Hypothalamus (tissue), 51 donors: ENCODE results near the gene GH2.
A peak's percentile ranks its signal among the peaks of the same experiment; 100 is the strongest.

Experiments
- DNase-seq, 51 donors: peaks; one replicate each; lab custom pipeline; 2025; lab: John Stamatoyannopoulos, UW

Gene GH2

DNA sequence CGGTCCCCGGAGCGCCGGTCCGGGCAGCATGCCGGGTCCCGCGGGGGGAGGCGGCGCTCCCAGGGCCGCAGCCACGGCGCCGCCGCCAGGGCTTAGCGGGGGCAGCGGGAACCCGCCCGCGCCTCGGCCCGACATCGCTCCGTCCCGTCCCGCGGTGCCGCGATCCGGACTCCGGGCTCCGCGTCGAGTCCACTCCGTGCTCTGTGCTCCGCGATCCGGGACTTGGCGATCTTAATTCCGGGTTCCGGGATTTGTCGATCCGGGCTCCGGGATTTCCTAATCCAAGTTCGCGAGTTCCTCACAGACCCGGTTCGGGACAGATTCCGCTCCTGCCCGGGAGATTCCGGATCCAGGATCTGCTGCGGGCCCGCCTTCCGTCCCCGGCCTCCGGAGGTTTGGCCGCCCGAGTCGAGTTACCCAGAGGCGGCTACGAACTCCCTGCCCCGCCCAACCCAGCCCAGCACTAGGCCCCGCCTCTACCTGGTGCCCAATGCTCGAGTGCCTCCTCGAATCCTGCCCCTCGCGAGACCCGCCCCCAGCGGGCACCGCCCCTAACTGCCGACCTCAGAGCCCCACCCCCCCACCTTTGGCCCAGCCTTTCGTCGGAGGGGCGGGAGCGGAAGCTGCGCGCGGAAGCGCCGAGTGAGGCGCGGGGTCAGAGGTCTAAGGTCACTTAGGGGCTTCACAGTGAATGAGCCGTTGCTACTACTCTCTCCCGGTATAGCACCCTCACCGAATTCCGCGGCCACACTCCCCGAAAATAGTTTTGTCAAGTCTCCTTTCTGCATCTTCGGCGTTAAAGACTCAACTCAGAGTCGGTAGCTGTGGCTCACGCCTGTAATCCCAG lies 39.0 kb downstream of the GH2 start, which contains the start of gene SMARCD2:
Gene SMARCD2 (minus strand): TSS at position 146 of the 847 bp plus-strand sequence. CDS start 11 bp downstream, at position 135.
- peak; percentile 77 to 100 (median 98) for DNase-seq

DNA sequence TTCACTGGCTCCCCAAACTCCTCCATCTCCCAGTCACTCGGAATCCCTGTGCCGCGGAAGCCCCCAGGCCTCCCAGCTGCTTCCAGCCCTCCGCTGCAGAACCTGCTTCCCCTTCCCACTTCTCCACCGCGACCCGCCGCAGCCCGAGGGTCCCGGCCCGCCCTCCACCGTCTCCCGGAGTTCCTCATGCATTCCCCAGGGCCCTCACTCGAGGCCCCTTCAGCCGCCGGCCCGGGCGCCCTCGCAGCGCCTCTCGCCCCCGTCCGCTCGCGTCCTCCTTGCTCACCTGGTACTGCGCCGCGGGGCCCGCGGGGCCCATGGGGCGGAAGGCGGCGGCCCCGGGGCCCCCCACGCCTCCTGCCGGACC lies 39.6 kb downstream of the GH2 start:
- DNase-seq: peak in 11 of 51 donors; percentile 36 to 58 (median 54)

DNA sequence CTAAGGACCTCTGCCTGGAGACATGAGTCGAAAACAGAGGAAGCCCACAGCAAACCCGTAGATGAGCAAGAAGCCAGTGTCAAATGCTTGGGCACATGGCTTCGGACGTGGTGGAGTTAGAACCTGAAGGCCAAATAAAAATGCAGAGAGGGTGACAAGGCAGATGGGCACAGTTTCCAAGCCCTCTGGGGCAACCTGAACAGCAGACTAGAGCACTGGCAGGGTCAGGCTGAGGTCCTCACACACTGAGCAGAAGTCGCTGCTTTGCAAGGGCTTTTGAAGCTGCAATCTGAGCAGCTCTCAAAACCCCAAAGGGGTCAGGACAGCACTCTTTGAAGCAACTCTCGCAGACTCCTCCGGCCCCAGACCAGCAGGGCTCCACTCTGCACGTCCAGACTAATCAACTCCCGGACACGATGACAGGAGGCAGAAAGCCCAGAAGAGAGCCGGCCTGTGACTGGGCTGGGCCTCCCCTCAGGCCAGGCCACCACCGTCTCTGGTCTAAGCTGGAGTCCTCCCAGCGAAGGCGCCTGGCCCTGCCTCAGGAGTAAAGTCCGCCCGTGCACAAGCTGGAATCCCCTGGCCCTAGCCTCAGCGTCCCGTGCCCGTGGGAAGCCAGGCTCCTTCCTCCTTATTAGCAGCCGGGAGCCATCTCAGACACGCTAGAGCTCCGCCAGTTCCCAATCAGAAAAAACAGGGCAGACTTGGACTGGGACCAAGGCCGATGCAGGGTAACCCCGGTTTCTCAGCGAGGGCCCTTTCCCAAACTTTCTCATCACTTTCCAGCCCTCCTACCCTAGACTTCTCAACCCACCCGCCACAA lies 40.2 kb downstream of the GH2 start:
- DNase-seq: peak in 36 of 51 donors; percentile 19 to 75 (median 44)

DNA sequence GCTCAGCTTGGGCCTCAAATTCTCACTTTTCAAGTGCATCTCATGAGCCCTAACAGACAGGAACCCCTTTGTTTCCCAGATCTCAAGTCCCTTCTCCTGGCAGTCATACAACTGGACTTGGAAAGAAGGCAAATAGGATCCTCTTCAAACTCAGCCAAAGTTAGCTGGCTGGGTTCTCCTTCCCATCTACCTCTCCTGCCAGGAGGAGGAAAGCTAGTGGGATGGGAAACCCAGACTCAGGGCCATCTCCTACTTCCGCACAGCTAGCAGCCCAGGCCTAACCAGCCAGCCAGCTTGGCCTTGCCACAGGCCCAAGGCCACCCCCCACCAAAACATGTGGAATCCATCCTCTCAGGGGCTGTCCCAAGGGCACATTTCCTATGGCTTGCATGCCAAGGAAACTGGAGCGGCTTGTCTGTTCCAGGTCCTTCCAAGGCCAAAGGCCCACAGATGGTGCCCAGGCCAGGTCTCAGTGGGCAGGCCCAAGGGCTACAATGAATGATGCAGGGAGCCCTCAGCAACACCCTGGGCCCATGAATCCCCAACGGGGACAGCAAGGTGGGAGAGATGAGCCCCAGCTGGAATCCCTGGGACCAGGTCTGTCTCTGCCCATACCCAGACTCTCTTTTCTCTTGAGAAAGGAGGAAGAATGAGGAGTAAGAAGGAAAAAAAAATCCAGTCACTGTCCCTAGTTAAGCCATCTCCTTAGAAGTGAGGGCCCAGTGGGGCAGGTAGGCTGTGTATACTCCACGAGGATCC lies 41.0 kb downstream of the GH2 start:
- DNase-seq: peak in 11 of 51 donors; percentile 7 to 55 (median 24)

DNA sequence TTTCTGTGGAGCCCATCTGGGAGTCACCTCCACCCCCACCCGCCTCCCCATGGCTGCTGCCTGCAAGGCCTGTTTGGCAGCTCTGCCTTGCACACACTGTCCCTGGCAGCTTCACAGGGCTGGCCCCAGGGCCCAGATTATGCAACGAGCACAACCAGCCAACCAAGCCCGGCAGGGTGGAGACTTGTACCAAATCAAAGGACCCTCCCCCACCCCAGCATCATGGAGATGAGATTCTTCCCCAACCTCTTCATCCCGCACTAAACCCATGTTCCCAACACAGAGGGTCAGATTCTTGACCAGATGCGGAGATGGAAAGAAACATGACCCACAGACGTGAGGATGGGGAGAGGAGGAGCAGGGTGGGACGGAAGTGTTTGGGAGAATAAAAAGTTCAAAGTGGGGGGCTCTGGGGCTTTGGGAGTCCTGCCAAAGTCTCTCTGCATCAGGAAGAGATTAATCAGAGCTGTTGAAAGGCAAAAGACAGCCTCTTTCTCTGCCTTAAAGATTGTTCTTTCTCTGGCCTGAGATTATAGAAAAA lies 43.0 kb downstream of the GH2 start:
- DNase-seq: peak; percentile 7 to 97 (median 79)

DNA sequence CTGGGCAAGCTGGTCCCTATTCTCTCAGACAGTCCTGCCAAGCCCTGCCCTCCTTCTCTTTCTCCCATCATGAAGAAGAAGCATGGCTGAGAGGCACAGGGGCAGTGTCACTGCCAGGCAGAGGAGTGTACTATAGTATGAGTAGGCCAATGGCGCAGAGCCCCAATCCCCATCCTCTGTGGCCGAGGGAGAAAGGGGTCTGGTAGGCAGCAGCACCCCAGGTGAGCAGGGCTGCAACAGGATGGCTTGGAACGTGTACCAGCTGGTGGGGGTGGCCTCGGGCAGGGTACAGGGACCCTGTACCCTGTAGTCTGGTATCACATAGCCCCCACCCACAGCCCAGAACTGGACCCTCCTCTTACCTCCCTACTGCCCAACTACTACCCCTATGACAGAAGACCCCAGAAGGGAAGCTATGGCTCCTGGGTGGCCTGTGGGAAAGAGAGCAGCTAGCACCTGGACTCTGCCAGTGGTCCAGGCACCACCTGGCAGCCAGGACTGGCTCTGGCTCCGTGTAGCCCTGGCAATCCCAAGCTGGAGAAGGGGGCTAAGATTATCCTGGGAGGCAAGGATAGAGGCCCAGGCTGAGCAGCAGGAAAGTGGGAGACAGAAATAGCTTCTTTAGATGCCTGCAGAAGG lies 43.7 kb downstream of the GH2 start:
- DNase-seq: peak in 1 of 51 donors; percentile 59

DNA sequence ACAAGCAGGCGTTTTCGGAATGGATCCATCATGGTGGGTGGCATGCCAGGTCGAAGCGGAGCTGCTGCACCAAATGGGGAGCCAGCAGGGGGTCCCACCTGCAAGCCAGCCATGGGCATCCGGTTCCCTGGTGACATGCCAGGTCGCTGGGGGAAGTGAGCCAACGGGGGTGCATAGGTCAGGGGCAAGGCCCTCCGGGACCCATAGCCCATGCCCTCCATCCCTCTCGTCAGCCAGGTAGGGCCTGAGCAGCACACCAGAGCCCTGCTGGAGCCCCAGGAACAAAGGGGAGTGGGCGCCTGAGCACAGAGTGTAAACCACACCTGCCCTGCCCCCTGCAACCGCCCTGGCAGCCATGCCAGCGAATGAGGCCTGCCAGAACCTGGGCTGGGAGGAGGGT lies 44.3 kb downstream of the GH2 start:
- DNase-seq: no peak

DNA sequence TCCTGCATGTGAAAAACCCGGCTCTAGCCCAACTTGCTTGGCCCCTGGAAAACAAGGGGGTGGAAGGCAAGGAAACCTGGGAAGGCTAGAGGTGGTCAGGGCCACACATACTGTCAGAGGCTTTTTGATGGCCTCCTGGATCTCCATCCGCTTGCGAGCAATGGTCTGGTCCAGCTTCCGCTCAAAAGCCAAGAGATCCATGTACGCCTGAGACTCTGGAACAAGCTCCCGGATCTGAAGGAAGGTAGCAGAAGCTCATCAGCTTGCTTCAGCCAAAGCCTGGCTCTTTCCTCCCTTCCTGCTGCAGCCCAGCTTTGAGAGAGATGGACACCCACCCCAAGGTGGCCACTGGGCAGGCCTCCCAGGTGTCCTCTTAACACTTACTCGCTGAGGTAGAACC lies 44.9 kb downstream of the GH2 start:
- no peak for DNase-seq

DNA sequence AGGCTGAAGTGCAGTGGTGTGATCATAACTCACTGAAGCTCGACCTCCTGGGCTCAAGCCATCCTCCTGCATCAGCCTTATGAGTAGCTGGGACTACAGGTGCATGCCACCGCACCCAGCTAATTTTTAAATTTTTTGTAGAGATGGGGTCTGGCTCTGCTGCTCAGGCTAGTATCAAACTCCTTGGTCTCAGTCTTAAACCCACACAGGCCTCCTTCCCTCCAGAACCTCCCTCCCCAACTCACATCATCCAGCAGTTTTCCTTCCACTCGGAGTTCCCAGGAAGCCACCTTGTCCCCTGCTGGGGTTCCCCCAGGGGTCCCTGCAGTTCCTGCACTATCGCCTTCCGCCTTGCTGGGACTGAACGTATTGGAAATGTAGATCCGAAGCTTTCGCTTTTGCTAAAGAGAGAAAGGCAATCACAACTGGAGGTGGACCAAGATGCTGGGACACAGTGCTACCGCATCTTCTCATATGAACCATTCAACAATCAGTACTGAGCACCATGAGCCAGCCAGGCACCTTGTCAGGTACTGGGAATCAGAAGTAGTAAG lies 46.5 kb downstream of the GH2 start:
- no peak for DNase-seq

DNA sequence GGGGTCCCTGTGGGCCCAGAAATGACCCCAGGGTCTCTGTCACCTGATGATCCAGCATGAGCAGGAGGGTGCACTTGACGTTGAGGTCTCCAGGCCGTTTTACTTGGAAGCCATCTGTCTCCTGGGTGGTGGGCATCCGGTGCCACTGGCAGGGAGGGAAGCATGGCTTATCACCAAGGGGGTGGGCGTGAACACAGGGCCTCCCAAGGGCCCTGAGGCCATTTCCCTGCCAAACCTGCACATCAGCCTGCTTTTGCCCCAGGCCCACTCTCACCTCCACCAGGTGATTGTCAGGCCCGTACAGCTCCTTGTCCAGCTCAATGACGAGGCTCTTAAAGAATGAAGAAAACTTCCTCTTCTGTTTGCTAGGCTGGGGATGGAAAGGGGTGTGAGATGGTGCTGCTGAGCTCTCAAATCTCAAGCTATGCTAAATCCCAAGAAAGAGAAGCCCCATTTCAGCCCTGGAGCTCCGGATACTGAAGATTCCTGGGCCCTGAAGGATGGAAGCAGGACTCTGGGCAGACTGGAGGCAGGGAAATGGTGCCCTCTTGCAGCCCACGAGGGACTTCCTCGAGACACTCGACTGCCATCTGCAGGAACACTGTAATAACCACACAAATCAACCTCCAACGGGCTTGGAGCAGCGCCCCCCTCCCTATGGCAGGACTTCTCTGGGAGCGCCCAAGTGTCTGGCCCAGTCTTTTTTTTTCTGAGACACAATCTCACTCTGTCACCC lies 47.1 kb downstream of the GH2 start:
- peak in 30 of 51 donors; percentile 11 to 74 (median 48) for DNase-seq

DNA sequence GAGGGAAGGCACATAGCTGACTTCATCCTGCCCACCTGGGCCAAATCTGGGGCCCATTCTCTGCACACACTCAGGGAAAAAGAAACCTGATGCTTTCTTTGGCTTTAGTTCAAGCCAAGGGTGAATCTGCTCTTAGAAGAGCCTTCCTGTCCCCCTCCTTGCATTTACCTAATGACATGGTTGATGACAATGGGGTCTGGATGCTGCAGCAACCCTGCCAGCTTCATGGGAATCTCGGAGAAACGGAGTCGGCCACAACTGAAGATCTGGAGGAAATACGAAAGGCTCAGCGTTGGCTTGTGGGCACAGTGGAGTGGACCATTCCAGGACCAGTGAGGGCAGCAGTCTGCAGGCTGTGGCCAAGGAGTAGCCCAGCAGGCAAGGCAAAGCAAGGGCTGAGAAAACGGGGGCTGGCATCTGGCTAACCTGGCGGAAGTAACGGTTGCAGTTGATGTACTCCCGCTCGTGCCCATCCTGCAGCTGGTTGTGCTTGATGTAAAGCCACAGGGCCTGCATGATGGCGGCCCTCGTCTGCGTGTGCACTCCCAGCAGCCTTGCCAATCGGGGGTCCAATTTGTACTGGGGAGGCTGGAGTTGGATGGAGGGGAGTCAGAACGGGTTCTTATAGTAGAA lies 47.9 kb downstream of the GH2 start:
- DNase-seq: no peak

DNA sequence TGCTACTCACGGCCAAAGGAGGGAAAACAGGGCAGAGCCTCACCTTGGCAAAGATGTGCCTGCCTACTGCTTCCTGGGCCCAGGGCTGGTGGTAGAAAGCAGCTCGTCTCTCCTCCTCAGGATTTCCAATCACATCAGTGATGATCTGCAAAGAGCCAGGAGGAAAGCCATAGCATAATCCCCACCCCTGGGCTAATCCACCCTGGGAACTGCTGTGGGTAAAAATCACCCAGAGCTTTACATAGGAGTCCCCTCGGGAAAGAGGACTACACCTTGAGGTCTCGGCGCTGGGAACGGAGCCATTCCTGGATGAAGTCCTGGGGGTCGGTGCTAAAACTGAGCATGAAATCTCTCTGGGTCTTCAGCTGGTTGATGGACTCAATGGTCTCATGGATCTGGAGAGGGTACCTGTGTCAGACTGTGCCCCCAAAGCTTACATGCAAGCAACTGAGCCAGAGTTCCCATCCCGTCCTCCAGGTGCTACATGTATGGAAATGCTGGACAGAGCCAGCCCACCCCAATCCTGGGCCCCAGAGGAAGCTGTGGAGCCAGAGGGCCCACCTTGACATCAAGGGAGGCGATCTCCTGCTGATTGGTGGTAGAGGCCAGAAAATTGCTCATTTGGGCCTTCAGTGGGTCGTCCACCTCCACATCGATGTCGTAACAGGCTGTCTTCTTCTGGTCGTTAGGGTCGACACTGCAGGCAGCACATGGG lies 48.6 kb downstream of the GH2 start:
- DNase-seq: no peak

DNA sequence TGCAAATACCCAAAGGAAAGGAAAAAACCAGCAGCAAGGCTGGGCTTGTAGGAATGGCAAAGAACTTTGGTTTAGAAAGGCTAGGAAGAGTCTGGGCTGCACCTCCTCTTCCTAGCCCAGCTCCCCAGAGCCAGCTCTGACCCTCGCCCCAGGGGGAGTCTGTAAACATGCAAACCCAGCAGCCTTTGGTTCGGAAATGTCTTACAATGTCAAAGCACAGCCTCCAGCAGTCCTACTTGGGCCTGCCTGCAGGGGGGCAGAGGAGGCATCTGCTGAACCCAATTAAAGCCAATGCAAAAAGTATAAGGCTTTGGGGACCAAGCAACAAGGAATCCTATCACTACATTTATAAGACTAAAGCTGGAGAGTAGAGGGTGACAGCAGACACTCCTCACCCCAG lies 49.3 kb downstream of the GH2 start:
- DNase-seq: no peak

DNA sequence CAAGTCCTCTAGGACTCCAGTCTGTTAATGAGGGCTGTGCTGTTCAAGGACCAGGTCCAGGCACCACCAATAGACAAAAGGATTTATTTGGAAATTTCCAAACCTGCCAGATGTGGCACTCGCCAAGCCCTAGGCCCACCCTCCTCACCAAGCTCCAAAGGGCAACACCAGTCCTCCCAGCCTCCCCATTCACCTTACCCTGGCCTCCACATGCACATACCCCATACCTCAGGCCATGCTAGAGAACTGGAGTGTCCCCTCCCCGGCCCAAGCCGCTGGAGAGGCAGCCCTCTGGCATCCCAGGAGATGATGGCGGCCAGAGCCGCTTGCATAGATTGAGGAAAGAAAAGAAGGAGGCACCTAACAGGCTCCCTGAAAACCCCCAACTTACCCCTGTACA lies 49.7 kb downstream of the GH2 start:
- no peak for DNase-seq

DNA sequence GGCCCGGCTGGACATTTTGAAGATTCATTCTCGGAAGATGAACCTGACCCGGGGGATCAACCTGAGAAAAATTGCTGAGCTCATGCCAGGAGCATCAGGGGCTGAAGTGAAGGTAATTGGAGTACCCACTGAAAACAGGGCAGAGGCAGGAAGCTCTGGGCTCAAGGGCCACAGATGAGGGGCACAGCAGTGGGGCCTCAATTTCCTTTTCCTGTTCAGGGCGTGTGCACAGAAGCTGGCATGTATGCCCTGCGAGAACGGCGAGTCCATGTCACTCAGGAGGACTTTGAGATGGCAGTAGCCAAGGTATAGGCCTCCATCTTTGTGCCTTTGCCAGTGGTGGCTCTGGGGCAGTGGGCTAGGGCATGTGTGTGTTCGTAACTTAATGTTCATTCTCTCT lies 50.2 kb downstream of the GH2 start:
- no peak for DNase-seq

DNA sequence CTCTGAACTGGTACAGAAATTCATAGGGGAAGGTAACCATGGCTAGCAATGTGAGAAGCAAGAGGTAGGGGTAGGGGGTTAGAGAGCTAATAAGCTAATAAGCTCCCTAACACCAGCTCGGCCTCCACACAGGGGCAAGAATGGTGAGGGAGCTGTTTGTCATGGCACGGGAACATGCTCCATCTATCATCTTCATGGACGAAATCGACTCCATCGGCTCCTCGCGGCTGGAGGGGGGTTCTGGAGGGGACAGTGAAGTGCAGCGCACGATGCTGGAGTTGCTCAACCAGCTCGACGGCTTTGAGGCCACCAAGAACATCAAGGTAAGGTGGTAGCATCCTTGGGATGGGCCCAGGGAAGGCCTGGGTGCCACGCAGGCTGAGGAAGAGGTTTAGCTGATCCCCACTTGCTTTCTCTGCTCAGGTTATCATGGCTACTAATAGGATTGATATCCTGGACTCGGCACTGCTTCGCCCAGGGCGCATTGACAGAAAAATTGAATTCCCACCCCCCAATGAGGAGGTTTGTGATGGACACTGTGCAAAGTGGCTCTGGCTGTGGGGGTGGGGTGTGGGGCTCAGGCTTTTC lies 50.7 kb downstream of the GH2 start:
- DNase-seq: no peak

DNA sequence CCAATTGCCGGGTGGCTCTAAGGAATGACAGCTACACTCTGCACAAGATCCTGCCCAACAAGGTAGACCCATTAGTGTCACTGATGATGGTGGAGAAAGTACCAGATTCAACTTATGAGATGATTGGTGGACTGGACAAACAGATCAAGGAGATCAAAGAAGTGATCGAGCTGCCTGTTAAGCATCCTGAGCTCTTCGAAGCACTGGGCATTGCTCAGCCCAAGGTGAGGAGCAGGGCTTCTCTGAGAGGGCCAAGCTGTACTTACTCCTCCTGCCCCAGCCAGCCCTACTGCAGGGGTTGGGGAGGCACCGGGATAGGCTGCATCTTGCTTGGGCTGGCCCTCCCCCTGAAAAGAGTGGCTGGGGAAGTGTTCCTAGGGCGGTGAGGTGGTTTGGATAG lies 51.5 kb downstream of the GH2 start:
- DNase-seq: no peak
